ENCODE measurements around the gene RNF207. TPM values are rescaled to one million over a fixed set of nuclear protein-coding genes. Genes with fewer than 3 reads are reported as not detected.

The RNF207 gene
- total and polyA plus RNA-seq, 2 of the 13 experiments (the other 11 are each of a cell fraction or from before 2014, with no cell fraction given) = 9.8 to 15.9 TPM

- Histone ChIP-seq H3K27ac (ENCODE audit: extremely low read length, insufficient read depth, low read length) (no peak overlapping the region), H3K4me1 (ENCODE audit: insufficient read depth, low read length) (peaks cover 14% of the 10 kb centered on the region; the same call in 1 of the 2 replicates), H3K36me3 (replicated peaks in 1 of 2; ENCODE audit: control insufficient read depth in 1 of 2, insufficient read depth in 2 of 2, low read length in 2 of 2) (peaks cover 29 to 71% of the 10 kb centered on the region in 2 experiments), H2AFZ (ENCODE audit: low read length) (no peak overlapping the region), H3K9ac (ENCODE audit: insufficient read depth, low read depth, low read length) (no peak overlapping the region), H4K20me1 (ENCODE audit: insufficient read depth, low read length) (peaks cover 53% of the 10 kb centered on the region), H3K79me2 (ENCODE audit: insufficient read depth, low read length) (peaks cover 30% of the 10 kb centered on the region), H3K4me2 (ENCODE audit: low read depth, low read length) (no peak overlapping the region), H3K9me3 (ENCODE audit: low read length) (no peaks in the 10 kb centered on the region), H3K4me3 (replicated peaks in 1 of 3; ENCODE audit: insufficient read depth in 1 of 3, low read depth in 2 of 3, low read length in 3 of 3) (no peak overlapping the region), H3K27me3 (ENCODE audit: control insufficient read depth in 1 of 2, insufficient read depth in 2 of 2, low read length in 2 of 2) (no peaks in the 10 kb centered on the region)
- intact Hi-C loops (cut with micrococcal nuclease; ENCODE audit: unreplicated experiment) = no loop called here
- TF ChIP-seq ZNF430 (CRISPR knock-in tag; IDR thresholded peaks at IDR 0.05) (no peak), ATF7-NPFF (CRISPR knock-in tag; IDR thresholded peaks at IDR 0.05; ENCODE audit: low read depth) (no peak), YY1 (IDR thresholded peaks at IDR 0.05; ENCODE audit: insufficient read depth, insufficient replicate concordance, low read depth, low read length) (no peak), NKX3-1 (CRISPR knock-in tag; IDR thresholded peaks at IDR 0.05) (no peak), SIN3A (IDR thresholded peaks at IDR 0.05; ENCODE audit: borderline replicate concordance, low read depth, low read length) (no peak), AHR (CRISPR knock-in tag; IDR thresholded peaks at IDR 0.05) (no peak), SMC3 (IDR thresholded peaks at IDR 0.05; ENCODE audit: low read length) (no peak), SNRNP70 (IDR thresholded peaks at IDR 0.05; ENCODE audit: low read depth, low read length) (no peak), ZNF343 (CRISPR knock-in tag; IDR thresholded peaks at IDR 0.05) (no peak), DR1 (CRISPR knock-in tag; IDR thresholded peaks at IDR 0.05) (no peak), TARDBP (CRISPR knock-in tag; IDR thresholded peaks at IDR 0.05) (no peak), ZNF615 (CRISPR knock-in tag; IDR thresholded peaks at IDR 0.05; ENCODE audit: borderline replicate concordance) (no peak), ZNF446 (CRISPR knock-in tag; IDR thresholded peaks at IDR 0.05) (no peak), TERF1 (CRISPR knock-in tag; IDR thresholded peaks at IDR 0.05) (no peak)
- CTCF ChIA-PET (ENCODE audit: low intra/inter-chr PET ratio, low total read pairs) = no interaction called here
- DNase-seq (ENCODE audit: low spot score) = no peak
- no peak for ATAC-seq
- POLR2A ChIA-PET = no interaction called here
- no TSS peak for BruUV-seq (replicated peaks)
- 97% methylated on average over 8 of the region's 8 CpGs for WGBS (ENCODE audit: low lambda C conversion rate)
- no peak for FAIRE-seq
- in situ Hi-C loops (cut with HindIII; ENCODE audit: extremely low pct_ligation_motif_present, low pct_unique_long_range_greater_than_20kb) = no loop called here
These were observed 17.5 kb upstream of the RNF207 start for GRCh38 chr1:6188466-6188865.
